Dendritic cell treated with granulocyte-macrophage colony-stimulating factor and Interleukin-4, amounts not matched to agents 40 ng/mL and 50 ng/mL, for 4 days (primary cell): ENCODE results near the gene EDDM13.
"Not testable (repeated sequence)": the region's sequence is repeated elsewhere in the genome, so short reads cannot be mapped to it uniquely, and the experiment has no call there.

Experiments
- H3K27ac Mint-ChIP-seq: one replicate; pipeline ENCODE4 v1.8.0; 2022; ENCODE audit warnings: mild to moderate bottlenecking, mixed read lengths
- H3K27me3 Mint-ChIP-seq: one replicate; pipeline ENCODE4 v1.8.0; 2022; ENCODE audit warnings: mild to moderate bottlenecking, mixed read lengths
- H3K36me3 Mint-ChIP-seq: one replicate; pipeline ENCODE4 v1.8.0; 2022; ENCODE audit warnings: low read depth, mixed read lengths
- H3K4me1 Mint-ChIP-seq: one replicate; pipeline ENCODE4 v1.8.0; 2022; ENCODE audit warnings: low read depth, mixed read lengths
- H3K4me3 Mint-ChIP-seq: one replicate; pipeline ENCODE4 v1.8.0; 2022; ENCODE audit warnings: mild to moderate bottlenecking, moderate library complexity, mixed read lengths
- H3K9me3 Mint-ChIP-seq: one replicate; pipeline ENCODE4 v1.8.0; 2022; ENCODE audit warnings: mixed read lengths
- intact Hi-C: fragments of 100-400 bp; cut with micrococcal nuclease; formaldehyde crosslinking; loops from one replicate; pipeline ENCODE4 v1.15.0; 2022

The EDDM13 gene

GRCh38 chr19:56306016-56306415 is 33.5 kb downstream of the EDDM13 start:
- peaks cover 23% of the 10 kb centered on the region for H3K4me1 Mint-ChIP-seq
- no peaks in the 10 kb centered on the region for H3K27me3 Mint-ChIP-seq
- intact Hi-C loops: loop anchor here (10.0 kb wide), 1 partner anchor 51 kb away; no protein-coding TSS in a partner anchor
- H3K36me3 Mint-ChIP-seq: peaks cover 89% of the 10 kb centered on the region
- no peak overlapping the region for H3K27ac Mint-ChIP-seq
- H3K4me3 Mint-ChIP-seq: no peak overlapping the region
- H3K9me3 Mint-ChIP-seq: peaks cover 19% of the 10 kb centered on the region

- H3K4me3 Mint-ChIP-seq, H3K9me3 Mint-ChIP-seq, H3K27ac Mint-ChIP-seq, H3K27me3 Mint-ChIP-seq: not testable (repeated sequence)
- Mint-ChIP-seq H3K36me3 (peaks cover 81% of the 10 kb centered on the region), H3K4me1 (peaks cover 16% of the 10 kb centered on the region)
- intact Hi-C loops: loop anchor here (10.0 kb wide), 1 partner anchor 52 kb away; no protein-coding TSS in a partner anchor
Measured at GRCh38 chr19:56307062-56307461, 34.5 kb downstream of the EDDM13 start.

GRCh38 chr19:56308792-56309191 is 36.2 kb downstream of the EDDM13 start:
- Mint-ChIP-seq H3K4me1 (peaks cover 32% of the 10 kb centered on the region), H3K36me3 (peaks cover 78% of the 10 kb centered on the region), H3K27ac (no peak overlapping the region), H3K9me3 (no peaks in the 10 kb centered on the region), H3K4me3 (no peak overlapping the region), H3K27me3 (no peaks in the 10 kb centered on the region)
- intact Hi-C loops: loop anchor here (1.0 to 10.0 kb wide), 2 partner anchors 25 to 54 kb away; no protein-coding TSS in a partner anchor

GRCh38 chr19:56309511-56310185 is 37.1 kb downstream of the EDDM13 start:
- Mint-ChIP-seq H3K27me3 (no peaks in the 10 kb centered on the region), H3K4me1 (peaks cover 33% of the 10 kb centered on the region), H3K27ac (peak overlapping the region; percentile 29), H3K9me3 (no peaks in the 10 kb centered on the region), H3K4me3 (no peak overlapping the region), H3K36me3 (peaks cover 77% of the 10 kb centered on the region)
- intact Hi-C loops: loop anchor here (1.0 to 10.0 kb wide), 2 partner anchors 24 to 55 kb away; no protein-coding TSS in a partner anchor

- intact Hi-C loops: no loop called here
- Mint-ChIP-seq H3K4me1 (peaks cover 29% of the 10 kb centered on the region), H3K36me3 (peaks cover 77% of the 10 kb centered on the region), H3K27ac (no peak overlapping the region), H3K9me3 (no peaks in the 10 kb centered on the region), H3K27me3 (no peaks in the 10 kb centered on the region), H3K4me3 (no peak overlapping the region)
Measured at GRCh38 chr19:56310462-56310861, 37.9 kb downstream of the EDDM13 start.

GRCh38 chr19:56312342-56312741 is 39.8 kb downstream of the EDDM13 start:
- no peaks in the 10 kb centered on the region for H3K9me3 Mint-ChIP-seq
- intact Hi-C loops: no loop called here
- peaks cover 45% of the 10 kb centered on the region for H3K4me1 Mint-ChIP-seq
- peak overlapping the region; percentile 99 for H3K27ac Mint-ChIP-seq
- H3K27me3 Mint-ChIP-seq: no peaks in the 10 kb centered on the region
- peaks cover 64% of the 10 kb centered on the region for H3K36me3 Mint-ChIP-seq
- H3K4me3 Mint-ChIP-seq: no peak overlapping the region

GRCh38 chr19:56312787-56313657 is 40.5 kb downstream of the EDDM13 start:
- peaks cover 52% of the 10 kb centered on the region for H3K4me1 Mint-ChIP-seq
- peak overlapping the region; percentile 99 for H3K27ac Mint-ChIP-seq
- peaks cover 57% of the 10 kb centered on the region for H3K36me3 Mint-ChIP-seq
- H3K4me3 Mint-ChIP-seq: no peak overlapping the region
- no peaks in the 10 kb centered on the region for H3K9me3 Mint-ChIP-seq
- no peaks in the 10 kb centered on the region for H3K27me3 Mint-ChIP-seq
- intact Hi-C loops: no loop called here

GRCh38 chr19:56314018-56314380 is 41.5 kb downstream of the EDDM13 start:
- intact Hi-C loops: loop anchor here (1.0 kb wide), 1 partner anchor 8 kb away; no protein-coding TSS in a partner anchor
- Mint-ChIP-seq H3K36me3 (peaks cover 48% of the 10 kb centered on the region), H3K27ac (peak overlapping the region; percentile 99), H3K9me3 (no peaks in the 10 kb centered on the region), H3K27me3 (no peaks in the 10 kb centered on the region), H3K4me1 (peaks cover 62% of the 10 kb centered on the region), H3K4me3 (peak overlapping the region; percentile 89)

- Mint-ChIP-seq H3K27me3 (no peaks in the 10 kb centered on the region), H3K4me3 (peak within 1 kb of the TSS; percentile 89), H3K4me1 (peaks cover 63% of the 10 kb centered on the region), H3K36me3 (peaks cover 42% of the 10 kb centered on the region), H3K9me3 (no peaks in the 10 kb centered on the region), H3K27ac (peak within 1 kb of the TSS; percentile 99)
- intact Hi-C loops: loop anchor here (1.0 kb wide), 3 partner anchors 8 to 193 kb away; partner anchors contain the start of gene ZNF787
Measured at GRCh38 chr19:56314381-56315076, 42.0 kb downstream of the EDDM13 start, which contains the start of gene ZSCAN5A. Gene ZSCAN5A (minus strand): TSS chr19:56314839. CDS start chr19:56225046, 89,793 bp downstream.

GRCh38 chr19:56315077-56315828 is 42.7 kb downstream of the EDDM13 start:
- Mint-ChIP-seq H3K27me3 (no peaks in the 10 kb centered on the region), H3K4me3 (peak overlapping the region; percentile 89), H3K36me3 (peaks cover 35% of the 10 kb centered on the region), H3K4me1 (peaks cover 63% of the 10 kb centered on the region), H3K9me3 (no peaks in the 10 kb centered on the region), H3K27ac (peak overlapping the region; percentile 99)
- intact Hi-C loops: loop anchor here (1.0 kb wide), 2 partner anchors 18 to 194 kb away; partner anchors contain the start of gene ZNF787

- Mint-ChIP-seq H3K4me1 (peaks cover 78% of the 10 kb centered on the region), H3K4me3 (no peak overlapping the region), H3K36me3 (peaks cover 32% of the 10 kb centered on the region), H3K27me3 (no peaks in the 10 kb centered on the region), H3K27ac (peak overlapping the region; percentile 90), H3K9me3 (no peaks in the 10 kb centered on the region)
- intact Hi-C loops: no loop called here
Measured at GRCh38 chr19:56316728-56317127, 44.2 kb downstream of the EDDM13 start.

GRCh38 chr19:56317749-56318148 is 45.2 kb downstream of the EDDM13 start:
- Mint-ChIP-seq H3K27me3 (no peaks in the 10 kb centered on the region), H3K36me3 (peaks cover 24% of the 10 kb centered on the region), H3K27ac (peak overlapping the region; percentile 90), H3K4me1 (peaks cover 80% of the 10 kb centered on the region), H3K9me3 (no peaks in the 10 kb centered on the region), H3K4me3 (no peak overlapping the region)
- intact Hi-C loops: no loop called here

GRCh38 chr19:56319991-56320390 is 47.4 kb downstream of the EDDM13 start:
- H3K27me3 Mint-ChIP-seq: no peaks in the 10 kb centered on the region
- no peaks in the 10 kb centered on the region for H3K9me3 Mint-ChIP-seq
- intact Hi-C loops: no loop called here
- peaks cover 5% of the 10 kb centered on the region for H3K36me3 Mint-ChIP-seq
- peaks cover 81% of the 10 kb centered on the region for H3K4me1 Mint-ChIP-seq
- peak overlapping the region; percentile 90 for H3K27ac Mint-ChIP-seq
- peak overlapping the region; percentile 20 for H3K4me3 Mint-ChIP-seq
